Stimulated activated CD8-positive, alpha-beta memory T cell treated with anti-CD3 and anti-CD28 coated beads, Interleukin-4, amount 100 ng/mL, for 24 hours (primary cell): ENCODE results near the gene BMP8A.
"Not testable (repeated sequence)": the region's sequence is repeated elsewhere in the genome, so short reads cannot be mapped to it uniquely, and the experiment has no call there.

Experiments used
- DNase-seq: peaks from one replicate; pipeline ENCODE4 v3.0.0-alpha.2; 2020; ENCODE audit warnings: low read depth

BMP8A gene

DNA sequence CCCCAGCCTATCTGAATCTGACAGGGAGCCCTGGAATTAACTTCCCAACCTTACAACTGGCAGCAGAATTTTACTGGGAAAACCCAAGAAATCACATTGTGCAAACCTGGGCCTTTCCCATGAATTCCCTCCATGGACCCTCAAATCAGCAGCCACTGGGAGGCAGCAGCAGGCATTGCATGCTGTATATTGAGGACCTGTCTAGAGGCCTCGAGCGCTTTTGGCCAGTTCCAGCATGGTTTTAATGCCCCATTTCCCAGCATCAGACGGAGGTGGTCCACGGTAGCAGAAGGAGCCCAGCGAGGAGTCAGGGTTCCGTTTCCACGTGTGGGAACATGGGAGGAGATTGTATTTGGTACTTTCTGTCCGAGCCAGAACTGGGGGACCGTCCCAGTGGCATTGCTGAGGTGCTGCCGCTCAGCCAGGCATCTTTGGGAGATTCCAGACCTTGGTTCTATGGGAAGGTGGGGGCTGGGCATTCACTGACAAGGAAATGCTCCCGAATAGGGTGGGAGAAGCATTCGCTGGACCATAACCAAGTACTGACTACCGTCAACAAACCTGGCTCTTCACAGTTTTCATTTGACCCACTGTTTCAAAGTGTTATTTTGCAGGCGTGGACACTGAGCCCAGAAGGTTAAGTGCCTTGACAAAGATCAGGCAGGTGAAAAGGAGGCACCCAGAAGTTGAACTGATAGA, 15.9 kb downstream of the BMP8A start:
- DNase-seq = no peak

DNA sequence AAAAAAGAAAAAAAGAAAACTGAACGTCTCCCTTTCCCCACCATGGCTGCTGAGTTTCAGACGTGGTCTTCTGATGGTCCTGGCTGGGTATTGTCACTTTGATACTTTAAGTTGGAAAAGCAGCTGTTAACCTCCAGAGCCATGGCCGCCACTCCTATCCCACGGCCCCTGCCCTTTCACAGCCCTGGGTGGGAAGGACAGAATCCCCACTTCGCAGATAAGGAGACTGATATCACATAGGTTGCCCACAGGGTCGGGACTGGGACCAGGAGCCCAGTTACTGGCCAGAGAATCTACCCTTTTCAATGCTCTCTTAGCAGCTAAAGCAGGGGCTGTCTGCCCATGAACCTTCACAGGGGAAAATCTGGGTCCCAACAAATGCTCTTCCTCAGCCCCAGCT, 16.8 kb downstream of the BMP8A start:
- no peak for DNase-seq

DNA sequence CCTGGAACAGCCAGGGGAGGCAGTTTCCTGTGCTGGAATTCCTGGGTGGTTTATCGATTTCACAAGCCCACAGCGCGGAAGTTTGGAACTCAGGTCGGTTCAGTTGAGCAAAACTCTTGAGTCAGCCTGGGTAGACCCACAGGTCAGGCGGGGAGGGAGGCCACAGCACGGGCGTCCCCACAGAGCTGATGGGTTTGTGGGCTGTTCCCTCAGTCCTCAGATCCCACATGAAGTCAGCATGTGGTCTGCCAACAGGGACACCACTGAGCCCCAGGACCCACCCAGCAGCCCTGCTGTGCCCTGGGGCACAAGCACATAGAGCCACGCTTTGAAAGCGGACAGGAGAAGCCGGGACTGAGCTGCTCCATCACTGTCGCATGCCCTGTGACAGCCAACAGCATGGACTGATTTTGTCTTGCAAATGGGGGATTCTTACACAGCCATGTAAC, 17.4 kb downstream of the BMP8A start:
- DNase-seq = no peak

DNA sequence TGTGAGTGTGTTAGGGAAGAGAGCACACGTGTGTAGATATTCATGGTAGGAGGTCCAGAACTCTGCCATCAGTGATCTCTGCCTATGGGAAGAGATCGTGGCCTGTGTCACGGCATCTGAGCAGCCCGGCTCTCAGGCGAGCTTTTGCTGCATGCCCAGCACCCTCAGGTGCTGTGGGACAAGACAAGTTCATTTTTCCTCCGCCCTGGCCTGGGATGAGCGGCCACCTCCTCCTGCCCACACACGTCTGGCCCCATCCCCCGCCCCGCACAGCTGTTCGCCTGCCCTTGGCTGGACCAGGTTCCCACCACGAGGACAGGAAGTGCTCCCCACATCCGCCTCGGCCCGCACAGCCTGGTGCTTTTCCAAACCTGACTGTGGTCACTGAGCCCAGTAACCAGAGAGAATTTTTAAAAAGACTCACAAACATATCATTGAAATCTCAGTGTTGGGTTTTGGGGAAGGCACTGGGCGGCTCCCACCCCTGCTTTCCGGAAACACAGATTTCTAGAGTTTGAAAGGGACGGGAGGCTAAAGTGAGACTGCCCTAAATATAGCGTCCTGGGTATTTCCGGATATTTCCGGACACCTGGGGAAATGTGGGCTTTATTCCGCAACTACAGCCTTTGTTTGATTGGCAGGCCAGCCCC, 18.0 kb downstream of the BMP8A start:
- no peak for DNase-seq

DNA sequence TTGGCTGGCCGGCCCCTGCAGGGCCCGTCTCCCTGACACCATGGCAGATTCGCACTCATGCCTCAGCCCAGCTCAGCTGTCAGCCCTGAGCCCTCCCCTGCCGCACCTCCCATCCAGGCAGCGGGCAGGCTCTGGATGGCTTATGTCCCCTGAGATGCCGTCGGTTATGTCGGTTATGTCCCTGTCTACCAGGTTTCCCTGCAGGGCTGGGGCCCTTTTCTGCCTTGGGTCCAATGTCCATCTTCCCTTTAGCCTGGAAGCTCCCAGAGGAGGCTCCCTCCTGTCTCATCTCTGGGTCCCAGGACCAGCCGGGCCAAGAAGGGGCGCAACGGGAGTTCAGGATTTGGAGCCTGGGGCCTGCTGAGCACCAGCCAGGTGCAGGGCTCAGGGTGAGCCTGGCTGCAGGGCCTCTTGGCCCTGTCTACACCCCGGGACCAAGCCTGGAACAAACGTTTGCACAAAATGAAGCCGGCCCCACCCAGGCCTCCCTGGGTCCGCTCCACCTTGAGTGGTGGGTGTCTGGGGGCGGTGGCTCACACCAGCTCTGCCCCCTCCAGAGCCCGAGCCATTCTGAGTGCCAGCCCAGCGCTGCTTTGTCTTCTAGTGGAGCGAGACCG, 19.2 kb downstream of the BMP8A start:
- DNase-seq = not testable (repeated sequence)

GRCh38 chr1:39511477-39511876, 20.0 kb downstream of the BMP8A start:
- not testable (repeated sequence) for DNase-seq

DNA sequence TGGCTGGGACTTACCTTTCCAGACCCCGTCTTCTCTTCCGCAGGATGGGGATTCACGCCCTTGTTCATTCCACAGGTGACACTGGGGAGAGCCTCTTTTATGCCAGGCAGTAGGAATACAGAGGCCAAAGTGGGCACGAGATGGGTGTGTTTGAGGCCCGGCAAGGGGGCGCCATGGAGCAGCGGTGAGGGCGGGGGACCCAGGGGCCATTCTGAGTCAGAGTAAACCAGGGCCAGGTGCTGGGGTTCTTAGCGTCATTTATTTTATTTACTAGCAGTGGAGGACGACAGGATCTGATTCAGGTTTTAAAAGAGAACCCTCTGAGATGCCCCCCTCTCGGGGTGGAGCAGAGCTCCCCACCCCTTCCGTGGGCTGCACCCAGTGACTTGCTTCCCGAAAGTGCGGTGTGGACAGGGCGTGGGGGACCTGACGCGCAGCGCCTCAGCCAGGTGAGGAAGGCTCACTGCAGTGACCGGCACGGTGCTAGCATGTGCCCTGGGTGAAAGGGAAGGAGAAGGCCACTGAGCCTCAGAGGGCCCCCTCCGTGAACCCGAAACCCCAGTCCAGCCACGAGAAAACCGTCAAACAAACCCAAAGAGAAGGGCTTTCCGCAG, 20.9 kb downstream of the BMP8A start:
- DNase-seq = not testable (repeated sequence)

GRCh38 chr1:39514710-39515124, 23.3 kb downstream of the BMP8A start:
- not testable (repeated sequence) for DNase-seq

GRCh38 chr1:39515131-39516086, 24.0 kb downstream of the BMP8A start:
- DNase-seq = peak; percentile 28

DNA sequence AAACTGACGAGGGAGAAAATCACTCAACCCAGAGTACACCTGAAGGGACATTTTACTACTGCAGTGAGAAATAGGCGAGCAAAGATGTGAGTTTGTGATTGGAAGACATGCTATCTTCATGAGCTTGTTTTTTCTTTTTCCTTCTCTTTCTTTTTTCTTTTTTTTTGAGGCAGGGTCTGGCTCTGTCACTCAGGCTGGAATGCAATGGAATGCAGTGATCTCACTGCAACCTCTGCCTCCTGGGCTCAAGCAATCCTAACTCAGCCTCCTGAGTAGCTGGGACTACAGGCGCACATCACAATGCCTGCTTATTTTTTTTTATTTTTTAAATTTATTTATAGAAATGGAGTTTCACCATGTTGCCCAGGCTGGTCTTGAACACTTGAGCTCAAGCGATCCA, 25.4 kb downstream of the BMP8A start:
- not testable (repeated sequence) for DNase-seq

- not testable (repeated sequence) for DNase-seq
Measured at GRCh38 chr1:39517936-39518335, 26.5 kb downstream of the BMP8A start.

GRCh38 chr1:39519376-39519775, 27.9 kb downstream of the BMP8A start:
- not testable (repeated sequence) for DNase-seq

DNA sequence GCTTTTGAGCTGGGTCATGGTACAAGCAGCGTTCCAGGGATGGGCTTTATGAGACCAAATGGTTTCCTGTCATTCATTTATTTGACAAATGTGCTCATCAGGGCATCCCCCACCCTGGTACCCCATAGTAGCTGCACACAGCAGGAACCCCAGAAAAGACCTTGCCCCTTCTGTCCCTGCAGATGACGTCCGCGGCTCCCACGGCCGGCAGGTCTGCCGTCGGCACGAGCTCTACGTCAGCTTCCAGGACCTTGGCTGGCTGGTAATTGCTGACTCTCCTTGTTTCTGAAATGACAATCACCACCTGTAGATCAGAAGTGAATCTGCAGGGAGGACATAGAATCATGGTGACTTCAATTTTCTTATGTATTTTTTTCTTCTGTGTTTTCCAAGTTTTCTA, 30.8 kb downstream of the BMP8A start:
- DNase-seq = not testable (repeated sequence)

DNA sequence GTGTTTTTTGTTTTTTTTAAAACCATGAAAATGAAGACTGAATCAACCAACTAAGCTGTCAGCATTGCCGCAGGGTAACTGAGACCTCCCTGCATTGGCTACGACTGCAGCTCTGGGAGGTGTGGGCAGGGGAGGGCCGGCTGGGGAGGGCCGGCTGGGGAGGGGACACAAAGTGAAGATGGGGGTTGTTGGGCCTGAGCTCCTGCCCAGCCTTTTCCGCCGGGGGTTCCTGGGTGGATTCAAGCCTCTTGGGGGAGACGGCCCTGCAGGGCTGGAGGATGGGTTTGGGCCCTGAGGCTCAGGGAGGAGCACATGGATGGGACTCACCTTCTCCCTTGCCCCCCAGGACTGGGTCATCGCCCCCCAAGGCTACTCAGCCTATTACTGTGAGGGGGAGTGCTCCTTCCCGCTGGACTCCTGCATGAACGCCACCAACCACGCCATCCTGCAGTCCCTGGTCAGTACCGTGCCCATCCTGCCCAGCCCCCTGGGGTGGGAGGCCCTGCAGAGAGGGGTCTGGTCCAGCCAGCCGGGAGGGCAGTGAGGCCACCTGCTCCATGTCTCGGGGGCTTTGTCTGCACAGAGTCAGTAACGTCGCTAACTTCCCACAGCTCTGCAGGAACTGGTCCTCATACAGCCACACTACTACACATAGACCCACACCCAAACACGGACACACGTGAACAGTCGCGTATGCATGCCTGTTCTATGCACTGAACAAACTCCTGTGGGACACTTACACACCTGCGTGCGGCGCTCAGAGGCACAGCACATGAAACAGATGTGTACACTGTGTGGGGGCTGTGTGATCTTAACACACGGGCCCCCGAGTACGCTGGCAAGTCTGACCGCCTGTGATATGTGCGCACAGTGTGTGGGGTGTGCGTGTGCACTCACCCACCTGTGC, 31.5 kb downstream of the BMP8A start:
- no peak for DNase-seq

GRCh38 chr1:39524171-39524570, 32.7 kb downstream of the BMP8A start:
- no peak for DNase-seq

DNA sequence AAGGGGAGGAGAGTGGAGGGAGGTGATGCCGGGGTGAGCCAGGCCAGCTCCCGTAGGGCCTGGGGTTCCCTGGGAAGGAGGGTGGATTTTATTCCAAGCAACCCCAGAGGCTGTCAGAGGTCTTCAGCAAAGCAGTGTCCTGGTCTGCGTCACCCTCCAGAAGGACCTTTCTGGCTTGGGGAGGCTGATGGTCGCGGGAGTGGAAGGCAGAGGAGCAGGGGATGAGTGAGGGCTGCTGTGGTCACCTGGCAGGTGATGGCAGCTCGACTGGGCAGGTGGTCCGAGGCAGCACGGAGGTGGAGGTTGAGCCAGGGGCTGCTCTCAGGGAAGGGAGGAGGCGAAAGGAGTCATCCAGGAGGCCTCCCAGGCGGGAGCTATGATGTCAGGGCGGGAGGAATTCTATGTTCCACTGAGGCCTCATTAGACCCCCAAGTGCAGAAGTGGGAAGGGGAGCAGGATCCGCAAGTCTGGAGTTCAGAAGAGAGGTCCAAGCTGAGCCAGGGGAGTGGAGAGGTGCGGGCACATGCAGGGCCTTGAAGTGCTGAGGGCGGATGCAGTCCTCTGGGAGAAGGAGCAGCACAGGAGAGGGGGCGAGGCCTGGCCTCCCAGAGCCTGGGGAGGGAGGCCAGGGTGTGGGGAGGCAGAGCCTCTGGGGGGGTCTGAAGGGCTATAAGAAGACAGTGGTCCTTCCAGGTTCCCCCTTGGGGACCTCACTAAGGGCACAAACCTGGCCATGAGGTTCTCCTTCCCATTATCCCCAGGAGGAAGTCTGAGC, 33.3 kb downstream of the BMP8A start:
- no peak for DNase-seq

GRCh38 chr1:39525366-39526165, 34.1 kb downstream of the BMP8A start:
- peak; percentile 15 for DNase-seq

- no peak for DNase-seq
Measured at GRCh38 chr1:39526466-39527189, 35.2 kb downstream of the BMP8A start.
